Pancreas (tissue), 10 donors: ENCODE data around the gene BARX1. TPM values are rescaled to one million over a fixed set of nuclear protein-coding genes. Genes with fewer than 3 reads are reported as not detected.
A peak's percentile ranks its signal among the peaks of the same experiment; 100 is the strongest.

Experiments used
- ATAC-seq, 4 donors: fragments of 200-7000 bp; cut with Tn5 transposase; one replicate each; pipeline versions ENCODE4 v1.8.0 to v1.9.1; 2020; ENCODE audit warnings: mild to moderate bottlenecking in 4 of 4, moderate library complexity in 4 of 4
- DNase-seq, 6 donors: peaks; one replicate each; pipeline ENCODE4 v3.0.0-alpha.2; 2020
- FAIRE-seq: peaks from 2 replicates; lab custom pipeline; 2012; peaks lifted over from hg19 to GRCh38; lab: Jason Lieb, UNC
- H3K27ac ChIP-seq, 4 donors: fragments of 200-600 bp; sonication (generic); 1 replicate in 3 of 4; 2 replicates in 1 of 4; pipeline versions ENCODE4 v1.5.0 to v1.8.0; 2020
- H3K27me3 ChIP-seq, 4 donors: fragments of 200-600 bp; one replicate each; pipeline ENCODE4 v1.8.0; 2021
- H3K36me3 ChIP-seq, 3 donors: fragments of 200-600 bp; sonication (generic) in 1 of 3; one replicate each; pipeline versions ENCODE4 v1.5.0 to v1.8.0; 2020 to 2021
- H3K4me1 ChIP-seq, 3 donors: fragments of 200-600 bp; one replicate each; pipeline ENCODE4 v1.8.0; 2021
- H3K4me3 ChIP-seq, 4 donors: fragments of 200-600 bp; sonication (generic) in 2 of 4; one replicate each; pipeline versions ENCODE4 v1.5.0 to v1.8.0; 2020 to 2021
- H3K9me3 ChIP-seq, 4 donors: fragments of 200-600 bp; one replicate each; pipeline ENCODE4 v1.8.0; 2021
- WGBS, 2 donors: extraction: QIAGEN DNeasy Blood & Tissue Kit; methylation state at CpG; one replicate each; pipeline ENCODE4 v1.1.7; 2013; 5-methylcytosine and 5-hydroxymethylcytosine counted together
- intact Hi-C, 3 donors: fragments of 100-400 bp; cut with DNase I; formaldehyde crosslinking; loops; one replicate each; pipeline versions ENCODE4 v1.11.1 to v1.14.2; 2022
- polyA plus RNA-seq, 2 donors: library from polyadenylated mRNA; stranded (reverse); fragments of 200-250 nt; gene quantifications; one replicate each; pipeline ENCODE4 v1.2.3, GENCODE V29; 2013
- total RNA-seq, 6 donors: library from RNA; stranded (reverse); fragmentation: NEBNext Ultra II Directional in 4 of 6; extraction: Animal tissue kit (Norgen Biotek cat#: 25700) in 4 of 6; gene quantifications; one replicate each; pipeline versions ENCODE4 v1.2.1 to v1.2.4, GENCODE V29; 2021 to 2023
- TF ChIP-seq, protein P1 (sequence below), 4 donors: fragments of 200-600 bp; sonication (generic) in 3 of 4; IDR thresholded peaks; one replicate each; pipeline versions ENCODE4 v1.5.0 to v1.8.0; 2021; ENCODE audit warnings: antibody characterized with exemption in 4 of 4
- donor health status: healthy with polysubstance abuse.
- donor health status: DM: no; HTN: no; CAD: no; lungs with moderate emphysema.
- donor health status: DM: no; HTN: no; CAD: no.
- donor health status: control.
- donor health status: control.
- donor health status: Bipolar disorder and iron deficiency.
- donor health status: DM: yes; HTN: yes; CAD: no.
- donor health status: DM: no; HTN: no; CAD: no.
- donor health status: DM: no; HTN: no; CAD: no.
- donor health status: DM: yes; HTN: yes; CAD: no.

The BARX1 gene
- total and polyA plus RNA-seq, 8 donors: 0.19 to 3.7 (median 1.1) TPM; not detected in 3

DNA sequence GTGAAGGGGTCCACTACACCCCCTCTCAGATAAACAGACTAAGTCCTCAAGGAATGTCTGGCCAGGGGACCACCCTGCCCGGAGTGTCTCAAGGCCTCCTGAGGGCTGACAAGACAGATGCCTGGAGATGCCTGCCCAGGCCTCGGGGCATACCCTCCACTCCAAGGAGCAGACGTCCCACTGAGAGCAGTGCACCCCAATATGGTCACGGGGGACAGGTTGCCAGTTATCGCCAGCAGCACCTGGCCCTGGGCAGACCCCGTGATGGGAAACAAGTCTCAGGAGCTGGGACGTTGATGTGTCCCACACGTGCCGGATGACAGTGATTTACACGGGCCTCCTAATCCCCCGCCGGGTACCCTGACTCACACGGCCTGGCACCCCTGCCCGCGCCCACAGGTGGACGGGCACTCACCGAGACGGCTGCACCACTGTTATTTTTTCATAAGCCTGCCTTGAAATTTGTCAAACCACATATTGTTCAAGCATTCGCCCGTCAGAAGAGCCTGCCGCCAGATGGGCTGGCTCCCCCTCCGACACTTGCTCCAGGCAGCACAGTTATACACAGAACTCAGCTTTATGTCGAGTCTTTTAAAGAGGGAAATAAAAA lies 43.9 kb downstream of the BARX1 start:
- Histone ChIP-seq H3K4me3 (no peak overlapping the region), H3K27ac (no peak overlapping the region), H3K36me3 (no peaks in the 10 kb centered on the region), H3K27me3 (no peaks in the 10 kb centered on the region), H3K9me3 (no peaks in the 10 kb centered on the region), H3K4me1 (no peaks in the 10 kb centered on the region)
- ATAC-seq (no peak), FAIRE-seq (no peak), DNase-seq (peak in 1 of 6 donors; percentile 43)
- TF ChIP-seq, protein P1, sequence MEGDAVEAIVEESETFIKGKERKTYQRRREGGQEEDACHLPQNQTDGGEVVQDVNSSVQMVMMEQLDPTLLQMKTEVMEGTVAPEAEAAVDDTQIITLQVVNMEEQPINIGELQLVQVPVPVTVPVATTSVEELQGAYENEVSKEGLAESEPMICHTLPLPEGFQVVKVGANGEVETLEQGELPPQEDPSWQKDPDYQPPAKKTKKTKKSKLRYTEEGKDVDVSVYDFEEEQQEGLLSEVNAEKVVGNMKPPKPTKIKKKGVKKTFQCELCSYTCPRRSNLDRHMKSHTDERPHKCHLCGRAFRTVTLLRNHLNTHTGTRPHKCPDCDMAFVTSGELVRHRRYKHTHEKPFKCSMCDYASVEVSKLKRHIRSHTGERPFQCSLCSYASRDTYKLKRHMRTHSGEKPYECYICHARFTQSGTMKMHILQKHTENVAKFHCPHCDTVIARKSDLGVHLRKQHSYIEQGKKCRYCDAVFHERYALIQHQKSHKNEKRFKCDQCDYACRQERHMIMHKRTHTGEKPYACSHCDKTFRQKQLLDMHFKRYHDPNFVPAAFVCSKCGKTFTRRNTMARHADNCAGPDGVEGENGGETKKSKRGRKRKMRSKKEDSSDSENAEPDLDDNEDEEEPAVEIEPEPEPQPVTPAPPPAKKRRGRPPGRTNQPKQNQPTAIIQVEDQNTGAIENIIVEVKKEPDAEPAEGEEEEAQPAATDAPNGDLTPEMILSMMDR (IDR thresholded peaks at IDR 0.05): no peak
- WGBS, 2 donors: 88 to 90% methylated on average over 23 of the region's 23 CpGs
- intact Hi-C loops: no loop called here

DNA sequence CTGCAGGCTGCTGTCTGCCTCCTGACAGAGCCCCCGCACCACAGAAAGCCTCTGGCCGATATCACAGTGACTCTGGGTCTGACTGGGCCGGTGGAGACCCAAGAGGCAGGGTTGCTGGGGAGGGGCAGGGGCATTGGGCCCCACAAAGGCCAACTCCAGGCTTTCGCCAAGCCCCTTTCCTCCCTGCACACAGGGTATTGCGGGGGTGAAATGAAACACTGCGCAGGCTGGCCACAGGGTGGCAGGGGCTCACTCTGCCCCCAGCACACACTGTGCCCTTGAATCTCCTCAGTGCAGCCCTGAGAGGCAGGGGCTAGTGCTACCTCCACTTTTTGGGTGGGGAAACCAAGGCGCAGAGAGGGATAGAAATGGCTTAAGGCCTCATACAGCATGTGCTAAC lies 44.6 kb downstream of the BARX1 start:
- DNase-seq (peak in 1 of 6 donors; percentile 29), ATAC-seq (no peak), FAIRE-seq (no peak)
- Histone ChIP-seq H3K9me3 (no peaks in the 10 kb centered on the region), H3K4me1 (no peaks in the 10 kb centered on the region), H3K36me3 (no peaks in the 10 kb centered on the region), H3K4me3 (no peak overlapping the region), H3K27me3 (no peaks in the 10 kb centered on the region), H3K27ac (no peak overlapping the region)
- intact Hi-C loops: no loop called here
- 92 to 93% methylated on average over 7 of the region's 7 CpGs for WGBS, 2 donors
- TF ChIP-seq, protein P1 (IDR thresholded peaks at IDR 0.05): no peak

DNA sequence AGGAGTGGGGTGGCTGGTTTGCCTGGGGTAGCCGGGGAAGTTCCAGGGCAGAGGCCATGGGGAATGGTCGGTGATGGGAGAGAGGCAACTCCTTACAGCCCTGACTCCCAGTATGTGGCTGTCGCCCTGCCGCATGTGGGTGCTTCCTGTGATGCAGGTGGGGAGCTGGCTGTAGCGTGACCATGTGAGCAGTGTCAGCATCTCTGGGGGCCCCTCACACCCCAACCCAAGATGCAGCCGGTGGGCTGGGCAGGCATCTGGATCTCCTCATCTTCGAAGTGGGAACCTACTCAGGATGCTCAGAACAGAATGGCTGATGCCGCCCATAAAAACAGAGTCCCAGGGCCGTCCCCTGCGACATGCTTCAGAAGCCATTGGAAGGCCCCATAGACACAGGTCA lies 45.0 kb downstream of the BARX1 start:
- Histone ChIP-seq H3K27ac (no peak overlapping the region), H3K4me1 (no peaks in the 10 kb centered on the region), H3K4me3 (no peak overlapping the region), H3K27me3 (no peaks in the 10 kb centered on the region), H3K36me3 (no peaks in the 10 kb centered on the region), H3K9me3 (no peaks in the 10 kb centered on the region)
- intact Hi-C loops: no loop called here
- peak in 1 of 6 donors; percentile 40 for DNase-seq
- FAIRE-seq: no peak
- 91 to 94% methylated on average over 10 of the region's 10 CpGs for WGBS, 2 donors
- no peak for ATAC-seq
- TF ChIP-seq, protein P1 (IDR thresholded peaks at IDR 0.05): no peak

DNA sequence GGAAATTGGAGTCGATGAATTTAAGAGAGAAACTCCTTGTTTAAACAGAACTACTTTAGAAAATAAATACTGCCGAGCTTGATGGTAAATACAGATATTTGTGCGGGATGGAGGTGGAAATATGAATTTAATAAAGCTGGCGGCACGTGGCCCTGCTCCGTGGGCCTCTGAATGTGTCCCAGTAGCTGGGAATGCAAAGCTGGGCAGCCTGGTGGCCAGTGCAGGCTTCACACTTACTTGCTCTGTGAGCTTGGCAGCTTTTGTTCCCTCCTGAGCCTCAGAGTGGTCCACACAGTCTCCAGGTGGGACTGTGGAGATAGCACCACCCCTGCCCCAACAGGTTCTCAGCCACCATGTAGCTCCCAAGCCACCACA lies 45.9 kb downstream of the BARX1 start:
- WGBS, 2 donors: 31 to 46% methylated on average over 6 of the region's 6 CpGs
- H3K9me3 ChIP-seq: no peaks in the 10 kb centered on the region
- DNase-seq: peak in 2 of 6 donors; percentile 18 to 50
- intact Hi-C loops: no loop called here
- H3K36me3 ChIP-seq: no peaks in the 10 kb centered on the region
- no peak overlapping the region for H3K27ac ChIP-seq
- ATAC-seq: peak in 1 of 4 donors; percentile 44
- TF ChIP-seq, protein P1 (IDR thresholded peaks at IDR 0.05): no peak
- no peak for FAIRE-seq
- H3K4me3 ChIP-seq: no peak overlapping the region
- no peaks in the 10 kb centered on the region for H3K4me1 ChIP-seq
- H3K27me3 ChIP-seq: no peaks in the 10 kb centered on the region

DNA sequence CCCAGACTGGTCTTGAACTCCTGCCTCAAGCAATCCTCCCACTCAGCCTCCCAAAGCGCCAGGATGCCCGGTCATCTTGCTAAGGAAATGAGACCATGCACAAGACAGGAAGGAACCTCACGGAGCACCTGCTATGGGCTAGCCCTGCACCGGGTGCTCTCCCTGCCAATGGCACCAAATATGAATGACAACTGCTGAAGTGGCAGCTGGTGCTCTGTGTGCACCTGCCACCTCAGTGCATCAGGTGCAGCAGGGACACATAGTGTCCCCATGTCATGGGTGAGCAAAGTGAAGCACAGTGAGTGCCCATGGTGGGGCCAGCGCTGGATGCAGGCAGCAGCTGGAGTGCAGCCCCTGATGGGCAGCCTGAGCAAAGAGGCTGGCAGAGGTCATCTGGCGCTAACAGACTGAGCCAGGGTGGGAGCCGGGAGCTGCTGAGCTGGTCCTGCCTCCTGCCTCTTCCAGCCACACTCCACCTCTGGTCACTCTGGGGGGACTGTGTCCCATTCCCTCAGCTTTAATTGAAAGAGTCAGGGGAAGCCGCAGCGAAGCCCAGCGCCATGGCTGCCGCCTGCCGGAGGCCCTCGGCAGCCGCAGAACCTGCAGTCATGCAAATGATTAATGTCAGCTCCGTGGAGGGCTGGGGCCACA lies 46.4 kb downstream of the BARX1 start:
- Histone ChIP-seq H3K27ac (no peak overlapping the region), H3K4me1 (no peaks in the 10 kb centered on the region), H3K36me3 (no peaks in the 10 kb centered on the region), H3K27me3 (no peaks in the 10 kb centered on the region), H3K9me3 (no peaks in the 10 kb centered on the region), H3K4me3 (no peak overlapping the region)
- ATAC-seq (peak in 3 of 4 donors; percentile 62 to 75 (median 66)), FAIRE-seq (no peak), DNase-seq (peak in 3 of 6 donors; percentile 22 to 64 (median 60))
- TF ChIP-seq, protein P1 (IDR thresholded peaks at IDR 0.05): peak in 2 of 4 donors; percentile 15 to 21
- 39 to 48% methylated on average over 15 of the region's 15 CpGs for WGBS, 2 donors
- intact Hi-C loops: no loop called here
